ENCODE measurements around the gene CYBRD1.

CYBRD1 gene

DNA sequence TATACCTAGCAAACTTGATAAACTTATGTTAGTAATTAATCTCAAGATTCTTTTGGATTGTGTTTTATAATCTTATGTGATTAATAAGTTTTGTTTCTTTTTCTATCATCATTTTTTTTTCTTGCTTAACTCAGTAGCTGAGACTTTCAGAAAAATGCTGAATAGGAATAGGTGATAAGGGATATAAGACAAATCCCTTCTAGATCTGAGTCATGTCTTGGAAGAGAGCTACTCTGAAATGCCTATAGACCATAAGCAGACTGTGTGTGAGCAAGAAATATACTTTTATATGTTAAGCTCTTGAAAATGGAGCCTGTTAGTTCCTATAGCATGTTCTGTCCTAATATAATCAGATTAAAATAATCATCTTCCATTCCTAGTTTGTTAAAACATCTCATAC is 29.6 kb downstream of the CYBRD1 start:
- in situ Hi-C loops (cut with MboI; ENCODE audit: low sequenced_read_pairs), result no loop called here

DNA sequence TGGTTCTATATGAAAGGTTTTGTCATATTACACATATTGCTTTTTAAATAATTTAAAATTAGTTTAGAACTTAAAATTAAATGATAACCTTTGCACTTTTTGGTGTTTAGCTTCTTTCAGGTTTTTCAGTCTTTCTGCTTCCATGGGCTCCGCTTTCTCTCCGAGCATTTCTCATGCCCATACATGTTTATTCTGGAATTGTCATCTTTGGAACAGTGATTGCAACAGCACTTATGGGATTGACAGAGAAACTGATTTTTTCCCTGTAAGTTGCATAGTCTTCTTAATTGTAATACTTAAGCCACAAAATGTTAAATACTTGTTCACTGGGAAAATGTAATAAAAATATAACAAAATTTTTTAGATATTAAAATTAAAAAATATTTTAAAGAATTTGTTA is 31.0 kb downstream of the CYBRD1 start:
- in situ Hi-C loops (cut with MboI; ENCODE audit: low sequenced_read_pairs), result no loop called here

DNA sequence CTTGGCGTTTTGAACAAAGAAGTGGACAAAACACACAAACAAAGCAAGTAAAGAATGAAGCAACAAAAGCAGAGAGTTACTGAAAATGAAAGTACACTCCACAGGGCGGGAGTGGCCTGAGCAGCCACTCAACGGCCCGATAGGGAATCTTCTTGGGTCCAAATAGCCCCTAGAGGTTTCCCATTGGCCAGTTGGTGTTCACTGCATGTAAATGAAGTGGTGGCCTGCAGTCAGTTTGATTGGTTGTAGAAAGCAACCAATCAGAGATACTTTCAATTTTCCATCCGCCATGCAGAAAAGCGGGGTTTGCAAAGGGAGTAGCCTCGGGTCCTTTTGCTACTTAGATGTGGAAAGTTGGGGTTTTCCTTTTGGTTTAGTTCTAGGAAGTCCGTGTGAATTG is 31.6 kb downstream of the CYBRD1 start:
- in situ Hi-C loops (cut with MboI; ENCODE audit: low sequenced_read_pairs), result no loop called here

DNA sequence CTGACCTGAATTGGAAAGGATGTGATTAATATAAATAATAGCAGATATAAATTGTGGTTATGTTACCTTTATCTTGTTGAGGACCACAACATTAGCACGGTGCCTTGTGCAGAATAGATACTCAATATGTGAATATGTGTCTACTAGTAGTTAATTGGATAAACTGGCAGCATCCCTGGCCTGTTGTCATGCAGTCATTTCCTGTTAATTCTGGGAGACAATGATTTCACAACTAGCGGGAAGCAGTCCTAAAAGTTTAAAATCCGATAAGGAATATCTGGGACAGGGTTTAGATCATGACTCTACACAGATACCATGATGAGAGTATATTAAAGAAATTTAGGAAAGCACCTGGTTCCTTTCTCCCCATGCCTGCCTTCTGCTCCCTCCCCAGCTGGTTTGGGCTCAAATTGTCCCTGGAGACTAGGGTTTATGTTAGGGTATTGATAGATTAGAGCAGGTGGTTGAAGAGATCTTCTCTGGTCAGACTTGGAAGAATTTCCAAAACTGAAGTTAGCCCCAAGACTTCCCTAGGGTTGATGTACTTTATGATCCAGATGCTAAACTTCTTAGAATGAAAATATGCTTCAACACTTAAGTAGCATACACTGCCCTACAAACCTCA is 32.8 kb downstream of the CYBRD1 start:
- in situ Hi-C loops (cut with MboI; ENCODE audit: low sequenced_read_pairs), result no loop called here

DNA sequence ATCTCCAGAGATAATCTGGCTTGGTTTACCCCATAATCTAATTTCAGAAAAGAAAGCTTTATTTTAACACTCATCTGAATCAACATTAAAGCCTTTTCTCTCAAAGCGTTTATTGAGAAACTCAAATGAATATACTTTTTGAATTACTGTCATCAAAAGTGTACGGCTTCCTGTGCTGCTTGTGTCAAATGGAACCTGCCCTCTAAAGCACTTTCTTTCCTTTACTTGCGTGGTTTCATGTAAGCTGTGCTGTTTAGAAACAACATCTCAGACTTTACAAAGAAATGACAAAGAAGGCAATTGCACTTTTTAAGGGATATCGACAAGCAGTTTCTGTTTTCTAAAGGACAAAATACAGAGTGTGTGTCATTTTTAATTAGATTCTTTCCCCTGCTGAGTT is 35.1 kb downstream of the CYBRD1 start:
- in situ Hi-C loops (cut with MboI; ENCODE audit: low sequenced_read_pairs), result no loop called here

DNA sequence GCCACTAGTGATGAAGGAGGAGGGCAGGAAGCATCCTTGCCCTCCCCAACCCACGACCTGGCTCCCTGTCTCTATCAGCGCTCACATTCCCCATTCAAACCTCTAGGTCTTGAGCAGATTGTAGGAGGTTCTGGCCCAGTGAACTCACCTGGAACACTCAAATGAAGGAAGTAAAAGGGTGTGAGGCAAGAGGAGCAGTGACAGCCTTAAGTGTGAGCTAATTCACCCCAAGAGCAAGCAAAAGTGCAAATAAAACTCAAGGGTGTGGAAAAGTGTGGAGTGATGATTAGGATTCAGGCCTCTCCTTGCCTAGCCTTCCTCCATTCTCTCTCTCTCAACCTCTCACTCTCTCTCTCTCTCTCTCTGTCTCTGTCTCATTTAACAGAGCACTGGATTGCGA is 41.0 kb downstream of the CYBRD1 start:
- in situ Hi-C loops (cut with MboI; ENCODE audit: low sequenced_read_pairs), result no loop called here

DNA sequence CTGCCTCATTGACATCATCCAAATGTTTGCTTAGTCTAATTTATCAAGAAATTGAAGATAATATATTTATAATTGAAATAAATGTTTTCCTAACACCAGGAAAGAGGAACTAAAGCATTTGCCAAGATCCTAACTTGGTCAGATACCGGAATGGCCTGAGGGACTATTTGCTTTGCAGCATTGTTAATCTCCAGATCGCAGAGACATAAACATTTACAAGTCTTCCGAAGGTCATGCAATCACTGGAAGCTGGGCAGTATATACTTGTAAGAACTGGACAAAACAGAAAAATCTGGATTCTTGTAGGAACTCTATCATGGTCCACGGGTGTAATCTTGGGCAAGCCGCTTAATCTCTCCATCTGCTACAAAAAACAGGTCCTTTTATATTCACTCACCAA is 42.2 kb downstream of the CYBRD1 start:
- in situ Hi-C loops (cut with MboI; ENCODE audit: low sequenced_read_pairs), result no loop called here

DNA sequence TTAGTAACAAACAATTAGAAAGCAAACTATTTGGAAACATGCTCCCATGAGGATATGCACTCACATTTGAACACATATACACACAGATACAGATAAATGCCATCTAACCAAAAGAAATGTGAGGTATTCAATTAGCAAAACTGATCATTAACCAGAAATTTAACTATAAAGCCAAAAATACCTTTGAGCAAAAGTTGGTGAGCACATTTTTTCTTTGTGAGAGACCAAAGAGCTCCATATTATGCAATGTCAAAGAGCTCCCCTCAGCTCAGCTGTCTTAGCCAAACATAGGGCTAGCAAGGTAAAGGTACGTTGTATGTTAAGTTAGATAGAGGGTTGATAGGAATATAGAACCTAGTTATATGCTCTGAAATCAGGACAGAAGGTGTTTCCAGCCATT is 43.8 kb downstream of the CYBRD1 start:
- in situ Hi-C loops (cut with MboI; ENCODE audit: low sequenced_read_pairs), result no loop called here

DNA sequence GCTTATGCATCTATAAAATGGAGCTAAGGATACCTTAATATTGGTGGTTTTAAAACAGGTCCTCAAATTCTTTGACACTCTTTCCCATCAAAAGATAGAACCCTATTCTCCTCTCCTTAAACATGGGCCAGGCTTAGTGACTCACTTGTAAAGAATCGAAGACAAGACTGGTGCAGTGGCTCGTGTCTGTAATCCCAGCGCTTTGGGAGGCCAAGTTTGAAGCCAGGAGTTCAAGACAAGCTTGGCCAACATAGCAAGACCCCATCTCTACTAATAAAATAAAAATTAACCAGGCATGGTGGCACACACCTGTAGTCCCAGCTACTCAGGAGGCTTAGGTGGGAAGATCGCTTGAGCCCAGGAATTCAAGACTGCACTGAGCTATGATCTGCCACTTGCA is 44.5 kb downstream of the CYBRD1 start:
- in situ Hi-C loops (cut with MboI; ENCODE audit: low sequenced_read_pairs), result no loop called here

DNA sequence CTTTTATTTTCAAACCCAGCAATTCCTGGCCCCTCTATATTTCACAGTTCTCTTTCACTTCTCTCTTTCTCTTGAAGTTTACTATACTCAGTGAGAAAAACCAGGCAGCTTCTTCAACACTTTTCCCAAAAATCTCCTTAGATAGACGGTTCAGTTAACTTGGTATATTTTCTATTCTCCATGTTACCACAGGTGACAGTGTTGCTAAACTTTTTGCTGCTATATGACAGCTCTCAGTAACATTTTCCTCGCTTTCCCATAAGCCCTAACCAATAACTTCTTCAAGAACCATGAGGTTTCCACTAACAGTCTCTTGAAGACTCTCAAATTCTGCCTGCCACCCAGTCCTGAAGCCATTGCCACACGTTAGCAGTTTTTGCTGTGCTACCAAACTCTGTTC is 45.8 kb downstream of the CYBRD1 start:
- in situ Hi-C loops (cut with MboI; ENCODE audit: low sequenced_read_pairs), result no loop called here

DNA sequence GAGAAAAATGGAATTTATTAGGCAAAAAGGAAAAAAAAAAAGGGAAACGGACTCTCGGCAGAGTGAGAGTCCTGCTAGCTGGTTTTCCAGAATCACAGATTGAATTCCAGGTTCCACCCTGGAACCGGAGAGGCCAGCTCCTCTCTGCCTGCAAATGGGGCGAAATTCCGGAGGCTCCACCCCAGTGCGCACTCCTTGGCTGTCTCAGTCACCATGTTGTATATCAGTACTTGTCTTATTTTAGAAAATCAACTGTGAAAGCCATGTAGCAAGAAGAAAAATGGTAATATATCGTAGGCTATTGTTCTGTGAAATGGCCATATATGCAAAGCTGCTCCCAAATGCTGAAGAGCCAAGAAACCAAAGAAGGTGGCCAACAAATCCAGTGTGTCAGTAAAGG is 49.4 kb downstream of the CYBRD1 start:
- in situ Hi-C loops (cut with MboI; ENCODE audit: low sequenced_read_pairs), result no loop called here

DNA sequence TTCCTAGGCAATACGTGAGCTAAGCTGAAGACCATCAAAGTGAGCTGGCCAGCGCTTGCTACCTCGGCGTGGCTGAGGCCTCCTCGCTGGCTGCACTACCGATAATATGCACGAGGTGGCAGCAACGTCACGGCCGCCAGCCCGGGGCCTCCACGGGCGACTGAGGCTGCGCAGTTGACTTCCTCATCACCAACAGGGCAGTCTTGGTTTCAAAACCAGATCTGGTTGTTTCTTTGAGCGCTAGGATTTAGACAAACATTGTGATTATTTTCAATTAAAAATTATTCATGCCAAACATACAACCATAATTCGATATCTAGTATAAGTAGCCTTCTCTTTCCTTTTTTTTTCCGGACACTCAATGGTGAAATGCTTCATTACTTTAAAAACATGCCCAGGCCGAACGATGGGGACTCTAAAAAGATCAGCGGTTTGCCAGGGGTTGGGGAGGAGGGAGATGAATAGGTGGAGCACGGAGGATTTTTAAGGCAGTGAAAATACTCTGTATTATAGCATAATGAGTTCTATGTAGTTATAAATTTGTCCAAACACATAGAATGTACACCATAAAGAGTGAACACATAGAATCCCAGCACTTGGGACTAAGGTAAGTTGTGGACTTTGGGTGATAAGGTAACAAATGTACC is 52.0 kb downstream of the CYBRD1 start:
- in situ Hi-C loops (cut with MboI; ENCODE audit: low sequenced_read_pairs), result no loop called here

DNA sequence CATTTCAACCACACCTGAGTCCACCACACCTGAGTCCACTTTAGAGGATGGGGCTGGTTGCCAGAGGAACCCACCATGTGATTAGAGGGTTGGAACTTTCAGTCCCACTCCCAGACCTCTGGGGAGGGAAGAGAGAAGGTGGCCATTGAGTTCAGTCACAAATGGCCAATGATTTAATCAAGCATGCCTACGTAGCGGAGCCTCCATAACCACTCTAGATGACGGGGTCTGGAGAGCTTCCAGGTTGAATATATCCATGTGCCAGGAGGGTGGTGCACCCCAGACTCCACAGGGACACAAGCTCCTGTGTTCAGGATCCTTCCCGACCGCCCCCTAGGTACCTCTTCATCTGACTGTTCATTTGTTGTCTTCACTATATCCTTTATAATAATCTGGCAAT is 53.3 kb downstream of the CYBRD1 start:
- in situ Hi-C loops (cut with MboI; ENCODE audit: low sequenced_read_pairs), result no loop called here

DNA sequence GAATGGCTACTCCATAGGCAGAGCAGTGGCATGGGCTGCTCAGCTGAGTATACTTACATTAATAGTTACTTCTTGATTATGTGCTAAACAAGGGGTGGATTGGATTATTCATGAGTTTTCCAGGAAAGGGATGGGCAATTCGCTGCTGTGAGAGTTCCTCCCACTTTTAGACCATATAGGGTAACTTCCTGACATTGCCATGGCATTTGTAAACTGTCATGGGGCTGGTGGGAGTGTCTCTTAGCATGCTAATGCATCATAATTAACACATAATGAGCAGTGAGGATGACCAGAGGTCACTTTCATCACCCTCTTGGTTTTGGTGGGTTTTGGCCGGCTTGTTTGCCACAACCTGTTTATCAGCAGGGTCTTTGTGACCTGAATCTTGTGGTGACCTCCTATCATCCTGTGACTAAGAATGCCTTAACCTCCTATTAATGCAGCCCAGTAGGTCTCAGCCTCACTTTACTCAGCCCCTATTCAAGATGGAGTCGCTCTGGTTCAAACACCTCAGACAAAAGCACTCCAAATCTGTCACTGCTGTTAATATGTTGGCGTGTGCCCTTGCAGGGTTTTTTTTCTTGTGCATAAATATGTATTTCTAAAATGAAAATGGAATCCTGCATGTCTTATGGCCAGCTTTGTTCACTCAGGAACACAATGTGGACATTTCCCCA is 56.0 kb downstream of the CYBRD1 start:
- in situ Hi-C loops (cut with MboI; ENCODE audit: low sequenced_read_pairs), result no loop called here

DNA sequence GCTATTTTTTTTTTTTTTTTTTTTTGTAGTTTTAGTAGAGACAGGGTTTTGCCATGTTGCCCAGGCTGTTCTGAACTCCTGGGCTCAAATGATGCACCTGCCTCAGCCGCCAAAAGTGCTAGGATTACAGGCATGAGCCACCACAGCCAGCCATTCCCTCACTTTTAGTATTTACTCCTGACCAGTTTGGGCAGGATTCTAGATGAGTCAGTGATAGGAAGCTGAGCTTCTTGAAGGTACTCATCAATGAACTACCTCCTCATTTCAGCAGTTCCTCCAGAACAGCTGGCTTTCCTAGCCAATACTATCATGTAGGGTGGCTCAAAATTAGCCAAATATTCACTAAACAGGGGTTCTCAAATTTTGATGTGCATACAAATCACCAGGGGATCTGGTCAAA is 57.2 kb downstream of the CYBRD1 start:
- in situ Hi-C loops (cut with MboI; ENCODE audit: low sequenced_read_pairs), result no loop called here

DNA sequence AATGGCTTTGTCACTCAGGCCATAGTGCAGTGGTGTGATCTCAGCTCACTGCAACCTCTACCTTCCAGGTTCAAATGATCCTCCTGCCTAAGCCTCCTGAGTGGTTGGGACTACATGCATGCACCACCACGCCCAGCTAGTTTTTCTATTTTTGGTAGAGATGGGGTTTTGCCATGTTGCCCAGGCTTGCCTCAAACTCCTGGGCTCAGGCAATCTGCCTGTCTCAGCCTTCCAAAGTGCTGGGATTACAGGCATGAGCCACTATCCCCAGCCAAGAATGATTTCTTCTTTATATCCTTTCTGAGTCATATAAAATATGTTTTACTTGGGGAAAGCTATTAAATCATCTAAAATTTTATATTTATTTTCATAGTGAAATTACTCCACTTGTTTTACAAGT is 61.3 kb downstream of the CYBRD1 start:
- in situ Hi-C loops (cut with MboI; ENCODE audit: low sequenced_read_pairs), result no loop called here

DNA sequence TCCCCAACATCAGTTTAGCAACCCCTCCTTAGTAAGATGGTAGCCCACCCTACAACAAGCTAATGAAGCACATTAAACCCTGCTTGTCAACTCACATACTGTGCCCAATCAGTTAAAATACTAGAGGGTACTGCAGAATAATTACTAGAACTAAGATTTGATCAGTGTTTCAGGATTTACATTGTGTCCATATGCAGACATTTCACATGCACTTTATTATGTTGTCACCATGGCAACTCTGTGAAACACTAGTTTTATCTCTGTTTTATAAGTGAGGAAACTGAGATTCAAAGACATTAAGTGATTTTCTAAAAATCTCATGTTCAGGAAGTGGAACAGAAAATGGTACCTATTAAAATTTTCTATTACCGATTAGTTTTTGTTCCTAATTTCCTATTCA is 61.7 kb downstream of the CYBRD1 start:
- in situ Hi-C loops (cut with MboI; ENCODE audit: low sequenced_read_pairs), result no loop called here

DNA sequence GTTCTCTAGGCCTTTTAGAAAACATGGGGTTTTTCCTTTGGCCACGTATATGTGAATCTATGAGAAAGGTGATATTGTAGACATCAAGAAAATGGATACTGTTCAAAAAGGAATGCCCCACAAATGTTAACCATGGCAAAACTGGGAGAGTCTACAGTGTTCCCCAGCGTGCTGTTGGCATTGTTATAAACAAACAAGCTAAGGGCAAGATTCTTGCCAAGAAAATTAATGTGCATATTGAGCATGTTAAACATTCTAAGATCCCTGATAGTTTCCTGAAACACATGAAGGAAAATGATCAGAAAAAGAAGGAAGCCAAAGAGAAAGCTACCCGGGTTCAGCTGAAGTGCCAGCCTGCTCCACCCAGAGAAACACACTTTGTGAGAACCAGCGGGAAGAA is 64.9 kb downstream of the CYBRD1 start:
- in situ Hi-C loops (cut with MboI; ENCODE audit: low sequenced_read_pairs), result no loop called here

DNA sequence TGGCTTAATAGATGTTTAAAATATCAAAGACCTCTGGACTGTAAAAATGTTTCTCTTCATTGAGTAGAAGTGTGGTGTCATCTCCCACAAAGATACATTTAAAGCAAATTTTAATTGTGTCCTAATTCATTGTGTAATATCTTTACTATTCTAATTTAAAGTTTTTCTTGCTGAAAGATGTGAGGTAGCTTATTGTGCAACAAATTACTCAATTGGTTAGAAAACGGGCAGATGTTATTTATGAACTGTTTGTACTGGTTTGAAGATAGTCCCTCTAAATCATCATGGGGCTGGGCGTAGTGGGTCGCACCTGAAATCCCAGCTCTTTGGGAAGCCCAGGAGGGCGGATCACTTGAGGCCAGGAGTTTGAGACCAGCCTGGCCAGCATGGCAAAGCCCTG is 65.3 kb downstream of the CYBRD1 start:
- in situ Hi-C loops (cut with MboI; ENCODE audit: low sequenced_read_pairs), result no loop called here

DNA sequence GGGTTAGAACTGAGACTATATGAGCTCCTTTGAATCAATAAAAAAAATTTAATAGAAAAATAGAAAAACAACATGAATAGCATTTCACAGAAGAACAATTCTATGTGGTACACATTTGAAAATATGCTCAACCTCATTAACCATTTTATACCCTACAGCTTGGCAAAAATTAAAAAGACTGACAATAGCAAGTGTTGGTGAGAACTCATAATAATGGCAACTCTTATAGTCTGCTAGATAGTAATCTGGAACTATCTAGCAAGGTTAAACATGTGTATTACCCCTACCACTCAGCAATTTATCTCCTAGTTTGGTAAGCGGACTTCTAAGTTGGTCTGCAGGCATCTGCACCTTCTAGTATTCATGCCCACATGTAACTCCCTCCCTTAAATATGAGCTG is 67.8 kb downstream of the CYBRD1 start:
- in situ Hi-C loops (cut with MboI; ENCODE audit: low sequenced_read_pairs), result no loop called here

DNA sequence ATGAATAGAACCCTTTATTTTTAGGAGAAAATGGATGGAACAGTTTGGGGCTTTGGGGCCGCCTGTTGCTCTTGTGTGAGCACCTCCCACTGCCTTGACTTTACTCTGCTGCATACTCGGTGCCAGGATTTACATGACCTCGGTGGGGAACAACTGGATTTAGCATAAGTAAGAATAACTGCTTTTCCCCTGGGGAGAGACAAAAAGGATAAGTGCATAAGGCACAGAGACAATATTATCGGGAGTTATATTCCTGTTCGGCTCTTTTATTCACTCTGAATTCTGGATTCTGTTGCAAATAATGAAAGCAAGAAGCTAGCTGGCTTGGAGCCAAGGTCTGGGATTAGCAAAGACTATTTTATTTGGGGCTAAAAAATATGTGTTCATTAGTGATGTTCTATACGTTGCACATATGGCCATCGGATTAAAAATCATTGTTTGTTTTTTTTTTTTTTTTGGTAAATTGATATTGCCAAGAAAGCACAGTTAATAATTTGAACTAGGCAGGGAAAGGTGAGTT is 69.8 kb downstream of the CYBRD1 start:
- in situ Hi-C loops (cut with MboI; ENCODE audit: low sequenced_read_pairs), result no loop called here

DNA sequence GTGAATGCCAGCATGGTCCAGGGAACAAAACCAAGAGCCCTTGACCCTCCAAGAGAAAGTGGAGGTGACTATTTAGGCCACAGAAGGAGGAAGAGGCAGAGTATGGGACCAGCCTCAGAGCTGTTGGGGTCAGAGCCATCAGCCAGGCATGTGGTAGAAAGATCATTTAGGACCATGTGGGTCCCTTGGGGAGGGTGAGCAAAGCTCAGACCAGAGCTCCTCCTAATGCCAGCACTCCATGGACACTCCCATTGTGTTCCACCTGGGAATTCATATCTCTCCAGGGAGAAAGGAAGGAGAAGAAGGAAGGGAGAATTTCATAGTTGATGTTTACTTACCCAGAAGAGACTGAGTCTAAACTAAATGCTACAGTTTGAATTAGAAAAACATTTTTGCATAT is 73.2 kb downstream of the CYBRD1 start:
- in situ Hi-C loops (cut with MboI; ENCODE audit: low sequenced_read_pairs), result no loop called here

All from hTERT RPE-1 (cell line).